Measurements from ENCODE around the gene GRIK1. TPM values are rescaled to one million over a fixed set of nuclear protein-coding genes. Genes with fewer than 3 reads are reported as not detected.

GRIK1 gene
- total RNA-seq, 3 donors from 2014 or later = 0.38 to 0.41 TPM; not detected in 1

GRCh38 chr21:29949991-29950390 is 10.2 kb upstream of the GRIK1 start:
- no peaks in the 10 kb centered on the region for H3K9me3 ChIP-seq
- ATAC-seq (no peak), DNase-seq (no peak)
- H3K36me3 ChIP-seq (ENCODE audit: low read depth) = no peaks in the 10 kb centered on the region
- H3K4me3 ChIP-seq = no peak overlapping the region
- no peaks in the 10 kb centered on the region for H3K4me1 ChIP-seq (ENCODE audit: low read depth)
- TF ChIP-seq, protein P1, sequence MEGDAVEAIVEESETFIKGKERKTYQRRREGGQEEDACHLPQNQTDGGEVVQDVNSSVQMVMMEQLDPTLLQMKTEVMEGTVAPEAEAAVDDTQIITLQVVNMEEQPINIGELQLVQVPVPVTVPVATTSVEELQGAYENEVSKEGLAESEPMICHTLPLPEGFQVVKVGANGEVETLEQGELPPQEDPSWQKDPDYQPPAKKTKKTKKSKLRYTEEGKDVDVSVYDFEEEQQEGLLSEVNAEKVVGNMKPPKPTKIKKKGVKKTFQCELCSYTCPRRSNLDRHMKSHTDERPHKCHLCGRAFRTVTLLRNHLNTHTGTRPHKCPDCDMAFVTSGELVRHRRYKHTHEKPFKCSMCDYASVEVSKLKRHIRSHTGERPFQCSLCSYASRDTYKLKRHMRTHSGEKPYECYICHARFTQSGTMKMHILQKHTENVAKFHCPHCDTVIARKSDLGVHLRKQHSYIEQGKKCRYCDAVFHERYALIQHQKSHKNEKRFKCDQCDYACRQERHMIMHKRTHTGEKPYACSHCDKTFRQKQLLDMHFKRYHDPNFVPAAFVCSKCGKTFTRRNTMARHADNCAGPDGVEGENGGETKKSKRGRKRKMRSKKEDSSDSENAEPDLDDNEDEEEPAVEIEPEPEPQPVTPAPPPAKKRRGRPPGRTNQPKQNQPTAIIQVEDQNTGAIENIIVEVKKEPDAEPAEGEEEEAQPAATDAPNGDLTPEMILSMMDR (IDR thresholded peaks at IDR 0.05) = no peak
- intact Hi-C loops (cut with DNase I, micrococcal nuclease) = no loop called here

DNA sequence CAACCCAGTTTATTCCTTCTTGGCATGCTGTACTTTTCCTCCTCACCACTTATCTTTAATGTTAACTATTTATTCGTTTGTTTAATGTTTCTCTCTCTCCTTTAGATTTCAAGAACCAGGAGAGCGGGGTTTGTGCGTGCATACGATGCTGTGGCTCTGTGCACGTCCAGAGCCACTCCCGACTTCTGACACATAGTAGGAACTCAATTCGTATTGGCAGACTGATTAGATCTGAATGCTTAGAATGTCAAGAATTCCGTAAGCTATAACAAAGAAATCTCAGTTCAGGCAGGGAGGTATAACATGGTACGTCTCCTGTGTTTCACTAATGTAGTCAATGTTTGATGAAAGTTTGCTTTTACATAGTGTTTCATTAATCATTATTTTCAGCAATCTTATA is 7.3 kb upstream of the GRIK1 start:
- no peaks in the 10 kb centered on the region for H3K4me1 ChIP-seq (ENCODE audit: low read depth)
- TF ChIP-seq, protein P1 (IDR thresholded peaks at IDR 0.05) = no peak
- H3K36me3 ChIP-seq (ENCODE audit: low read depth) = no peaks in the 10 kb centered on the region
- DNase-seq (no peak), ATAC-seq (no peak)
- no peaks in the 10 kb centered on the region for H3K9me3 ChIP-seq
- no peak overlapping the region for H3K4me3 ChIP-seq
- intact Hi-C loops (cut with DNase I, micrococcal nuclease) = no loop called here

- intact Hi-C loops (cut with DNase I, micrococcal nuclease) = no loop called here
- H3K9me3 ChIP-seq = no peaks in the 10 kb centered on the region
- DNase-seq (no peak), ATAC-seq (no peak)
- H3K4me1 ChIP-seq (ENCODE audit: low read depth) = no peaks in the 10 kb centered on the region
- TF ChIP-seq, protein P1 (IDR thresholded peaks at IDR 0.05) = no peak
- H3K4me3 ChIP-seq = no peak overlapping the region
- H3K36me3 ChIP-seq (ENCODE audit: low read depth) = no peaks in the 10 kb centered on the region
Observed at GRCh38 chr21:29943885-29944284, 4.1 kb upstream of the GRIK1 start.

DNA sequence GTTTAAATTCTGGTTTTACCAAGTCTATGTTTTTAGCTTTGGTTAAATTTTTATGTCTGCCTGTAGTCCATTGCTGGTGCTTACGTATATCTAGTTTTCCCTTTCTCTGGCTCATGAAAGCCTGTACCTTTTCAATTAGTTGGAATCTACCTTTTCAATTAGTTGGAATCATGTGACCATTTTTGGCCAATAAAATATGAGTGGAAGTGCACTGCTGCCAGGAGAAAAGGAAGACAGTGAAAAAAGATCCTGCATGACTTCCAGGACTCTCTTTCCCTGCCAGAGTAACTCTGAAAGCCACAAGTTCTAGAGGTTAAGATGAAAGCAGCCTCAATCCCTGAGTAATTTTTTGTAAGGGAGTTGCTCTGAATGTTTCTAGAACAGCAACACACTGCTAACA is 2.2 kb upstream of the GRIK1 start:
- intact Hi-C loops (cut with DNase I, micrococcal nuclease) = no loop called here
- Histone ChIP-seq H3K36me3 (ENCODE audit: low read depth) (no peaks in the 10 kb centered on the region), H3K4me1 (ENCODE audit: low read depth) (no peaks in the 10 kb centered on the region), H3K4me3 (no peak overlapping the region), H3K9me3 (no peaks in the 10 kb centered on the region)
- ATAC-seq (no peak), DNase-seq (no peak)
- TF ChIP-seq, protein P1 (IDR thresholded peaks at IDR 0.05) = no peak

DNA sequence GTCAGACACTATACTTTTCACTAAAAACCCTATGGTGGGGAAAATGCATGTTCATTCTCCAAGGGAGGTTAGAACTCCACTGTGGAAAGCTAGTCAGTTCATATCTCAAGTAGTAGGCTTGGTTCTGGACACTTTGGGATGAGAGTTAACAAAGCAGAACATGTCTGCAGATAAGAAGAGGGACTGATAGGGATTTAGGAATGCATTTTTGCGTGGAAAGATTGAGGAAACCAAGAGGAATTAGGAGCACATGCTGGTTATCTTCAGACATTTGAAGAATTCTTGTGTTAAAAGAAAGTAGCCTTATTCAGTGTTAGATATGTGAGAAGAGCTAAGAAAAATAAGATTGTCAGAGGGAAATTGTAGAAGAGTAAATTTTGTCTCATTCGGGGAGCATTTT is 1.2 kb upstream of the GRIK1 start:
- no peaks in the 10 kb centered on the region for H3K9me3 ChIP-seq
- no peaks in the 10 kb centered on the region for H3K36me3 ChIP-seq (ENCODE audit: low read depth)
- no peaks in the 10 kb centered on the region for H3K4me1 ChIP-seq (ENCODE audit: low read depth)
- no peak overlapping the region for H3K4me3 ChIP-seq
- intact Hi-C loops (cut with DNase I, micrococcal nuclease) = no loop called here
- ATAC-seq (no peak), DNase-seq (no peak)
- TF ChIP-seq, protein P1 (IDR thresholded peaks at IDR 0.05) = no peak

- no peaks in the 10 kb centered on the region for H3K9me3 ChIP-seq
- no peak for DNase-seq
Observed at GRCh38 chr21:29940361-29940760, 565 bp upstream of the GRIK1 start.

More at GRCh38 chr21:29940361-29940760, 565 bp upstream of the GRIK1 start:
- TF ChIP-seq, protein P1 (IDR thresholded peaks at IDR 0.05) = no peak
- no peak overlapping the region for H3K4me3 ChIP-seq
- no peaks in the 10 kb centered on the region for H3K36me3 ChIP-seq (ENCODE audit: low read depth)
- intact Hi-C loops (cut with DNase I, micrococcal nuclease) = no loop called here
- H3K4me1 ChIP-seq (ENCODE audit: low read depth) = no peaks in the 10 kb centered on the region
- ATAC-seq = no peak

Data from mucosa of descending colon (tissue), 3 donors.